Upper lobe of left lung (tissue), 4 donors: ENCODE measurements around the gene SLC35E3.

ENCODE experiments used
- CTCF ChIP-seq, 6 experiments: fragments of 450-650 bp in 4 of 6; fragments of 200-600 bp in 2 of 6; sonication (generic) in 2 of 6; IDR thresholded peaks; one replicate each; pipeline ENCODE4 v1.5.1; 2016 to 2019; ENCODE audit warnings: antibody characterized with exemption in 6 of 6
- EP300 ChIP-seq, 4 donors: sonication (generic); formaldehyde crosslinking; IDR thresholded peaks; one replicate each; pipeline ENCODE4 v1.5.1; 2017; ENCODE audit warnings: antibody characterized with exemption in 4 of 4, control low read depth in 2 of 4
- POLR2A ChIP-seq, 4 donors: fragments of 450-650 bp; IDR thresholded peaks; one replicate each; pipeline ENCODE4 v1.5.1; 2016 to 2017; ENCODE audit warnings: antibody characterized with exemption in 4 of 4, mild to moderate bottlenecking in 2 of 4
- POLR2AphosphoS5 ChIP-seq, 2 donors: sonication (generic); formaldehyde crosslinking; IDR thresholded peaks; one replicate each; pipeline ENCODE4 v1.5.1; 2017; ENCODE audit warnings: antibody characterized with exemption in 2 of 2

- TF ChIP-seq POLR2A (IDR thresholded peaks at IDR 0.05) (no peak), CTCF (IDR thresholded peaks at IDR 0.05) (no peak), POLR2AphosphoS5 (IDR thresholded peaks at IDR 0.05) (no peak), EP300 (IDR thresholded peaks at IDR 0.05) (no peak)
Measured at GRCh38 chr12:68749861-68750260, 3.9 kb downstream of the SLC35E3 start.
